NCI-H1417 treated with DMSO at 0.1 percent for 48 hours (cell line): Measurements from ENCODE around the gene BBLN.

Source experiments
- DNase-seq: peaks from one replicate; lab custom pipeline; 2025; lab: John Stamatoyannopoulos, UW

The BBLN gene

GRCh38 chr9:128191406-128192046, 31.5 kb downstream of the BBLN start, which contains the start of gene CIZ1:
Gene CIZ1 (minus strand): TSS chr9:128191572. CDS start chr9:128190857, 715 bp downstream.
- no peak for DNase-seq

- DNase-seq = no peak
Observed at GRCh38 chr9:128192601-128193371, 32.7 kb downstream of the BBLN start.

- no peak for DNase-seq
Observed at GRCh38 chr9:128193469-128194096, 33.5 kb downstream of the BBLN start.

GRCh38 chr9:128201441-128202369, 41.6 kb downstream of the BBLN start:
- no peak for DNase-seq

GRCh38 chr9:128202648-128203023, 42.6 kb downstream of the BBLN start:
- no peak for DNase-seq

- DNase-seq = no peak
Observed at GRCh38 chr9:128203024-128203706, 43.1 kb downstream of the BBLN start, which contains the start of gene DNM1. Gene DNM1 (plus strand): TSS chr9:128203379. CDS start chr9:128203471, 92 bp downstream.

- peak; percentile 32 for DNase-seq
Observed at GRCh38 chr9:128203707-128204551, 43.9 kb downstream of the BBLN start.

- no peak for DNase-seq
Observed at GRCh38 chr9:128204858-128205257, 44.8 kb downstream of the BBLN start.

GRCh38 chr9:128205296-128205944, 45.4 kb downstream of the BBLN start:
- DNase-seq = no peak

GRCh38 chr9:128206484-128206883, 46.4 kb downstream of the BBLN start:
- DNase-seq = no peak

- DNase-seq = no peak
Observed at GRCh38 chr9:128206916-128207910, 47.1 kb downstream of the BBLN start.

- DNase-seq = no peak
Observed at GRCh38 chr9:128208386-128208785, 48.3 kb downstream of the BBLN start.

- DNase-seq = no peak
Observed at GRCh38 chr9:128208946-128209669, 49.0 kb downstream of the BBLN start.

GRCh38 chr9:128211186-128211980, 51.3 kb downstream of the BBLN start:
- no peak for DNase-seq

GRCh38 chr9:128211981-128212281, 51.9 kb downstream of the BBLN start:
- no peak for DNase-seq
